HG02885 (cell line): Measurements from ENCODE around the gene TSTD2.
"Not testable (repeated sequence)": the region's sequence is repeated elsewhere in the genome, so short reads cannot be mapped to it uniquely, and the experiment has no call there.

Experiments used
- ATAC-seq: cut with Tn5 transposase; IDR thresholded peaks from one replicate; pipeline ENCODE4 v1.9.1; 2021; ENCODE audit warnings: mild to moderate bottlenecking; ENCODE audit not compliant: unreplicated experiment, poor library complexity

The TSTD2 gene

GRCh38 chr9:97632248-97632984 lies 752 bp downstream of the TSTD2 start:
- ATAC-seq: peak; percentile 8

GRCh38 chr9:97630591-97630990 lies 2.6 kb downstream of the TSTD2 start:
- ATAC-seq: no peak

- ATAC-seq: no peak
Measured at GRCh38 chr9:97629156-97629555, 4.0 kb downstream of the TSTD2 start.

GRCh38 chr9:97628668-97629067 lies 4.5 kb downstream of the TSTD2 start:
- no peak for ATAC-seq

- ATAC-seq: no peak
Measured at GRCh38 chr9:97627624-97628023, 5.5 kb downstream of the TSTD2 start.

- ATAC-seq: no peak
Measured at GRCh38 chr9:97625620-97626019, 7.5 kb downstream of the TSTD2 start.

GRCh38 chr9:97623946-97624345 lies 9.2 kb downstream of the TSTD2 start:
- no peak for ATAC-seq

- ATAC-seq: not testable (repeated sequence)
Measured at GRCh38 chr9:97622483-97622882, 10.7 kb downstream of the TSTD2 start.

- not testable (repeated sequence) for ATAC-seq
Measured at GRCh38 chr9:97620063-97620462, 13.1 kb downstream of the TSTD2 start.

GRCh38 chr9:97617939-97618416 lies 15.2 kb downstream of the TSTD2 start:
- no peak for ATAC-seq

- ATAC-seq: no peak
Measured at GRCh38 chr9:97615439-97616072, 17.6 kb downstream of the TSTD2 start.

- no peak for ATAC-seq
Measured at GRCh38 chr9:97604901-97605645, 28.1 kb downstream of the TSTD2 start.

GRCh38 chr9:97602430-97602829 lies 30.7 kb downstream of the TSTD2 start:
- ATAC-seq: no peak

- no peak for ATAC-seq
Measured at GRCh38 chr9:97601228-97601898, 31.8 kb downstream of the TSTD2 start.

- no peak for ATAC-seq
Measured at GRCh38 chr9:97600531-97601227, 32.5 kb downstream of the TSTD2 start.

GRCh38 chr9:97599314-97599846 lies 33.8 kb downstream of the TSTD2 start:
- ATAC-seq: no peak

GRCh38 chr9:97598461-97599288 lies 34.5 kb downstream of the TSTD2 start:
- ATAC-seq: peak; percentile 93

- no peak for ATAC-seq
Measured at GRCh38 chr9:97596906-97597305, 36.3 kb downstream of the TSTD2 start.

GRCh38 chr9:97594381-97594921 lies 38.7 kb downstream of the TSTD2 start:
- no peak for ATAC-seq
